DND-41 (cell line): ENCODE data around the gene CD200.

ENCODE experiments used
- ATAC-seq: fragments of 200-7000 bp; cut with Tn5 transposase; 3 replicates; pipeline ENCODE4 v1.9.1; 2021; ENCODE audit warnings: low read depth; ENCODE audit not compliant: insufficient read depth
- DNase-seq: peaks from one replicate; pipeline ENCODE4 v3.0.0-alpha.2; 2020
- H2AFZ ChIP-seq: 2 replicates; pipeline ENCODE4 v1.6.0; 2012; ENCODE audit warnings: low read depth, low read length
- H3K27ac ChIP-seq: 2 replicates; pipeline ENCODE4 v1.5.1; 2012; ENCODE audit warnings: low read length, inconsistent platforms
- H3K27me3 ChIP-seq: fragments of 200-600 bp; sonication (generic); 2 replicates; pipeline ENCODE4 v1.6.0; 2012; ENCODE audit warnings: low read length, mild to moderate bottlenecking, inconsistent platforms; ENCODE audit not compliant: insufficient read depth, poor library complexity
- H3K36me3 ChIP-seq: 2 replicates; pipeline ENCODE4 v1.5.1; 2012; ENCODE audit warnings: low read length, inconsistent platforms; ENCODE audit not compliant: insufficient read depth
- H3K4me1 ChIP-seq: 2 replicates; pipeline ENCODE4 v1.5.1; 2012; ENCODE audit warnings: mild to moderate bottlenecking, low read length; ENCODE audit not compliant: insufficient read depth
- H3K4me2 ChIP-seq: 2 replicates; pipeline ENCODE4 v1.6.0; 2012; ENCODE audit warnings: mild to moderate bottlenecking, moderate library complexity, low read length, inconsistent platforms; ENCODE audit not compliant: insufficient read depth
- H3K4me3 ChIP-seq, 2 experiments: fragments of 200-600 bp in 1 of 2; shearing (Covaris generic) in 1 of 2; 2 replicates each; pipeline ENCODE4 v1.5.1; 2012 to 2016; ENCODE audit warnings: inconsistent platforms in 2 of 2, low read length in 2 of 2, mild to moderate bottlenecking in 2 of 2, low read depth in 1 of 2, moderate library complexity in 1 of 2
- H3K79me2 ChIP-seq: 2 replicates; pipeline ENCODE4 v1.6.0; 2012; ENCODE audit warnings: low read length, inconsistent platforms; ENCODE audit not compliant: insufficient read depth
- H3K9ac ChIP-seq: 2 replicates; pipeline ENCODE4 v1.6.0; 2012; ENCODE audit warnings: low read depth, mild to moderate bottlenecking, inconsistent platforms, low read length, moderate library complexity
- H3K9me3 ChIP-seq: 2 replicates; pipeline ENCODE4 v1.5.1; 2012; ENCODE audit warnings: low read length, moderate library complexity, mild to moderate bottlenecking, inconsistent platforms; ENCODE audit not compliant: insufficient read depth, severe bottlenecking
- H4K20me1 ChIP-seq: 2 replicates; pipeline ENCODE4 v1.6.0; 2012; ENCODE audit warnings: low read length; ENCODE audit not compliant: insufficient read depth
- EZH2 ChIP-seq: IDR thresholded peaks from 3 replicates; pipeline ENCODE4 v1.6.1; 2012; ENCODE audit warnings: borderline replicate concordance, low read depth, mild to moderate bottlenecking, moderate library complexity, low read length, inconsistent platforms; ENCODE audit not compliant: severe bottlenecking
- TF ChIP-seq, protein P1 (sequence below): IDR thresholded peaks from 2 replicates; pipeline ENCODE4 v1.5.1; 2012; ENCODE audit warnings: borderline replicate concordance, low read length, moderate library complexity, mild to moderate bottlenecking; ENCODE audit not compliant: poor library complexity, severe bottlenecking; ENCODE audit errors: extremely low read depth

CD200 gene

DNA sequence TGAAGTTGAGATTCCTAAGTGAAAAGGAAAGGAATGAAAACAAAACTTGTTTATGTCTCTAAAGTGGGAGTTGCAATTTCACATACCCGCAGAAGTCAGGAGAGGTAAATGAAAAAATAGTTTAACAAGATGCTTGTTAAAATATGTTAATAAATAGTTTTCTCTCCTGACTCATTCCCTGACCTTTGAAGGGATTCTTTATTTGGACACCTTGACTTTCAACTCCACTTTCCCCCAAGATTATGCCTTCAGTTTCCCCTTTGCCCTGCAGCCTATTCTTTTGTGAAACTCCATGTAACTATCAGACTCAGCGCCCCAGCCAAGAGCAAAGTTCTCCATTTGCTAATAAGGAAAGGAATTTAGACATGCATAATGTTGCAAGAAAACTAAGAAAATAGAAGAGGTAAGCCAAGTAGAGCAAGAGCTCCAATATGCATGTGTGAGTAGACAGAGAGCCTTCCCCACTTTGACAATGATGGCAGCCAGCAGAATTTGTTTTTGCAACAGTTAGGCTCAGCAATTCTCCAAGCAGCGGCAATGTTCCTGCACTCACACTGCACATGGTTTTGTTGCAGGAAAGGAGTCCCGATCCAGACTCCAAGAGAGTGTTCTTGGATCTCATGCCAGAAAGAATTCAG is 61.2 kb downstream of the CD200 start:
- Histone ChIP-seq H3K27me3 (no peaks in the 10 kb centered on the region), H3K36me3 (no peaks in the 10 kb centered on the region), H2AFZ (no peak overlapping the region), H3K4me2 (no peak overlapping the region), H4K20me1 (no peaks in the 10 kb centered on the region), H3K4me3 (no peak overlapping the region), H3K9me3 (no peaks in the 10 kb centered on the region), H3K4me1 (no peaks in the 10 kb centered on the region), H3K27ac (no peak overlapping the region), H3K79me2 (no peaks in the 10 kb centered on the region), H3K9ac (no peak overlapping the region)
- ATAC-seq, result no peak
- no peak for DNase-seq
- TF ChIP-seq, protein P1, sequence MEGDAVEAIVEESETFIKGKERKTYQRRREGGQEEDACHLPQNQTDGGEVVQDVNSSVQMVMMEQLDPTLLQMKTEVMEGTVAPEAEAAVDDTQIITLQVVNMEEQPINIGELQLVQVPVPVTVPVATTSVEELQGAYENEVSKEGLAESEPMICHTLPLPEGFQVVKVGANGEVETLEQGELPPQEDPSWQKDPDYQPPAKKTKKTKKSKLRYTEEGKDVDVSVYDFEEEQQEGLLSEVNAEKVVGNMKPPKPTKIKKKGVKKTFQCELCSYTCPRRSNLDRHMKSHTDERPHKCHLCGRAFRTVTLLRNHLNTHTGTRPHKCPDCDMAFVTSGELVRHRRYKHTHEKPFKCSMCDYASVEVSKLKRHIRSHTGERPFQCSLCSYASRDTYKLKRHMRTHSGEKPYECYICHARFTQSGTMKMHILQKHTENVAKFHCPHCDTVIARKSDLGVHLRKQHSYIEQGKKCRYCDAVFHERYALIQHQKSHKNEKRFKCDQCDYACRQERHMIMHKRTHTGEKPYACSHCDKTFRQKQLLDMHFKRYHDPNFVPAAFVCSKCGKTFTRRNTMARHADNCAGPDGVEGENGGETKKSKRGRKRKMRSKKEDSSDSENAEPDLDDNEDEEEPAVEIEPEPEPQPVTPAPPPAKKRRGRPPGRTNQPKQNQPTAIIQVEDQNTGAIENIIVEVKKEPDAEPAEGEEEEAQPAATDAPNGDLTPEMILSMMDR, result no peak
- no peak for TF ChIP-seq EZH2

DNA sequence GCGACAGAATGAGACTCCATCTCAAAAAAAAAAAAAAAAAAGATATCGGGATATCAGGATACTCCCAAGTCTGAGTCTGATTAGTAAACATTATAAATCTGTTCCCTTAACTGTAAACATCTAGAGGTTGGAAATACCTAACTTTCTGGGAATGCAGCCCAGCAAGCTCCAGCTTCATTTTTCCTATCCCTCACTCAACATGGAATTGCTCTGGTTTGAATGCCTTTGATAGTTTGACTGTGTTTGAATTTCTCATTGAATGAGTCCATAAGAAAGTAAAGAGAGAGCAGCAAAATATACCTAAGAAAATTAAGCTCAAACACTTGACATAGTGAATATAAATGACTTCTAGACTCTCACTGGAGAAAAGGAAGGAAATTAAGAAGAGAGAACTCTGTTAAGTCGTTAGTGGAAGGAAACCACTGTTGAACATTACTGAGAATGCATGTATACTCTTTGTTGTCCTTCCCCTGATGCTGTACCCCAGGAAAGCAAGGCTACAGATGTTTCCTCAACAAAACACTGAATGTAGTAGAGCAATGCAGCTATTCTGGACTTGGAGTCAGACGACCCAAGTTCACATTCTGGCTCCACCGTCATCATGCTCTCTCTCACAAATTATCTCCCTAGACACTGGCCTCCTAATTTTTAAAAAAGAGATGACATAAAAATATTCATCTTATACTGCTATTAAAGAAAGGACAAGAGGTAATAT is 62.4 kb downstream of the CD200 start:
- DNase-seq (no peak), ATAC-seq (no peak)
- no peaks in the 10 kb centered on the region for H3K27me3 ChIP-seq
- no peaks in the 10 kb centered on the region for H3K4me1 ChIP-seq
- no peak overlapping the region for H3K27ac ChIP-seq
- TF ChIP-seq, protein P1, result no peak
- TF ChIP-seq EZH2, result no peak
- no peaks in the 10 kb centered on the region for H3K36me3 ChIP-seq
- no peak overlapping the region for H3K4me3 ChIP-seq
- no peaks in the 10 kb centered on the region for H3K9me3 ChIP-seq
- H2AFZ ChIP-seq, result no peak overlapping the region
- H3K9ac ChIP-seq, result no peak overlapping the region
- no peaks in the 10 kb centered on the region for H3K79me2 ChIP-seq
- no peaks in the 10 kb centered on the region for H4K20me1 ChIP-seq
- H3K4me2 ChIP-seq, result no peak overlapping the region

DNA sequence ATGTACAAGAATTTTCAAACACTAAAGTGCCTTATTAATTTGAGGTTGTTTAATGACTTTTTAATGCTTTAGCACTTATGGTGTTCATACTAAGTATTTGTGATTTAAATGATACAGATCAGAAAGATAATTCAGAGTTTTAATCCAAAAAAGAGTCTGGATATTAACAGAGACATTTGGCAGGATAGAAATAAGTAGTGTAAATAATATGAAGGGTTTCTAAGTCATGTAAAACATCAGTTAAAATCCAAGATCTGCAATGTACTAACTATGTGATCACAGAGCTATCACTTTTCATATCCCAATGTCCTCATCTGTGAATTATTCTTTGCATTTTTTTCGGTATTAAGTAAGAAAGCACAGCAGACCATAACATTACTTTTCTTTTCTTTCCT is 62.9 kb downstream of the CD200 start:
- no peak for DNase-seq
- Histone ChIP-seq H3K4me2 (no peak overlapping the region), H3K9me3 (no peaks in the 10 kb centered on the region), H3K36me3 (no peaks in the 10 kb centered on the region), H3K79me2 (no peaks in the 10 kb centered on the region), H3K9ac (no peak overlapping the region), H2AFZ (no peak overlapping the region), H4K20me1 (no peaks in the 10 kb centered on the region), H3K4me1 (no peaks in the 10 kb centered on the region), H3K4me3 (no peak overlapping the region), H3K27ac (no peak overlapping the region), H3K27me3 (no peaks in the 10 kb centered on the region)
- TF ChIP-seq EZH2, result no peak
- TF ChIP-seq, protein P1, result no peak
- no peak for ATAC-seq
